ENCODE data around the gene UNC5C. TPM values are rescaled to one million over a fixed set of nuclear protein-coding genes. Genes with fewer than 3 reads are reported as not detected.
A peak's percentile ranks its signal among the peaks of the same experiment; 100 is the strongest.

Gene UNC5C
- polyA plus RNA-seq, 1 donor from 2014 or later: not detected

DNA sequence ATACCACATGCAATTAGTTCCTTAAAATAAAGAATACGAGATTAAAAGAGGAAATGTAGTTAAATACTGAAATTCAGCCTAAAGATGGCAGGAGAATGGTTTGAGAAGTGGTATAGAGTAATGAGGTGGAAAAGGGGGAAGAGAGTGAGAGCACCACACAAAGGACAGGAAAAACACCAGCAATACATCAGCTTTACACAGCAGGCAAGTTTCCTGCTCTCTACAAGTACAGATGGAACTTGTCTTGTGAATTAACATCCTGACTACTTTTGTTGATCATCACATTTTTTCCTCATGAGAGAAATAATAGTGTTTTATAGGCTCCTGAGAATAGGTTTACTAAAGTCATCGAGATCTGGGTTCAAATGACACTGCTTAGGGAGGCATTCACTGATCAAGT, 2.9 kb upstream of the UNC5C start:
- Mint-ChIP-seq H3K4me3 (no peak overlapping the region), H3K4me1 (peaks cover 0 to 2% (median 0%) of the 10 kb centered on the region in 3 donors), H3K27ac (no peak overlapping the region), H3K36me3 (no peaks in the 10 kb centered on the region), H3K27me3 (peaks cover 27% of the 10 kb centered on the region), H3K9me3 (peaks cover 0 to 1% (median 0%) of the 10 kb centered on the region in 3 donors)

- Mint-ChIP-seq H3K36me3 (no peaks in the 10 kb centered on the region), H3K4me3 (peak overlapping the region in 2 of 4 donors; percentile 2 to 33), H3K27ac (no peak overlapping the region), H3K27me3 (peaks cover 29% of the 10 kb centered on the region), H3K9me3 (peaks cover 0 to 1% (median 0%) of the 10 kb centered on the region in 3 donors), H3K4me1 (peaks cover 0 to 2% (median 0%) of the 10 kb centered on the region in 3 donors)
These were observed 1.6 kb upstream of the UNC5C start for GRCh38 chr4:95550115-95550987.

- Mint-ChIP-seq H3K27me3 (peaks cover 29% of the 10 kb centered on the region), H3K27ac (no peak overlapping the region), H3K36me3 (no peaks in the 10 kb centered on the region), H3K9me3 (peaks cover 0 to under 1% (median 0%) of the 10 kb centered on the region in 3 donors), H3K4me3 (peak overlapping the region in 2 of 4 donors; percentile 2 to 33), H3K4me1 (peaks cover 0 to 2% (median 0%) of the 10 kb centered on the region in 3 donors)
These were observed 707 bp upstream of the UNC5C start for GRCh38 chr4:95549246-95550114.

DNA sequence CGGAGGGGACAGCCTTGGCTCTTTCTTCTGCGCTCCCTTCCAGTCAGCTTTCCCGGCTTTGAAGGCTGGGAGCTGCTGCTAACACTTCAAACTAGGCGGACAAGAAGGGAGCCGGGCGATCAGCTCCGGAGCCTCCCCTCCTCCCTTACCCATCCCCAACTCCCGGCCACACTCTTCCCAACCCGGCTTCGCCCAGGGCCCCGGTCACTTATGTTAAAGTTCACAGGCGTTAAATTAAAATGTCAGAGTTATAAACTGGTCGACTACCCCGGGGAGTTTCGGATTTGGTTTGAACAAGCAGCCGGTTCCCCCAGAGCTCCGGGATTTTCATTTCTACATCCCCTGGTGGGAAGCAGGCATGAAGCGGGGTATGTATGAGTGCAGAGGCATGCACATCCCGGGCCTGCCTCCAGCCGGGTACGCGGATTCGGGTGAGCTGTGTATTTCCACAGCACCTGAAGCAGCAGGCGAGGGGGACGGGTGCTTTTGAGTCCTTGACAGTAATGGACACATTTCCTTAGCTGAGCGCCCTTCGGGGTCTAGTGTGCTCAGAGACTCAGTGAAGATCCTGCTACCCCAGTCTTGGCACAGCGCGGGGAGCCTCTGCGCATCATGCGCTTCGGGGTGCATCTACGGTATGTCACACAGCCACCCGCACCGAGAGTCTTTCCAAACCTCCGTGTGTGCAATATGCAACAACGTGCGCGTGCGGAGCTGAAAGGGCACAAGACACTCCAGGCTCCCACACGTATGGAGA, 880 bp downstream of the UNC5C start:
- no peaks in the 10 kb centered on the region for H3K36me3 Mint-ChIP-seq
- H3K4me1 Mint-ChIP-seq: peaks cover 0 to 2% (median 0%) of the 10 kb centered on the region in 3 donors
- H3K27me3 Mint-ChIP-seq: peaks cover 29% of the 10 kb centered on the region
- H3K27ac Mint-ChIP-seq: no peak overlapping the region
- peak overlapping the region in 1 of 4 donors; percentile 58 for H3K4me3 Mint-ChIP-seq
- H3K9me3 Mint-ChIP-seq: no peaks in the 10 kb centered on the region

DNA sequence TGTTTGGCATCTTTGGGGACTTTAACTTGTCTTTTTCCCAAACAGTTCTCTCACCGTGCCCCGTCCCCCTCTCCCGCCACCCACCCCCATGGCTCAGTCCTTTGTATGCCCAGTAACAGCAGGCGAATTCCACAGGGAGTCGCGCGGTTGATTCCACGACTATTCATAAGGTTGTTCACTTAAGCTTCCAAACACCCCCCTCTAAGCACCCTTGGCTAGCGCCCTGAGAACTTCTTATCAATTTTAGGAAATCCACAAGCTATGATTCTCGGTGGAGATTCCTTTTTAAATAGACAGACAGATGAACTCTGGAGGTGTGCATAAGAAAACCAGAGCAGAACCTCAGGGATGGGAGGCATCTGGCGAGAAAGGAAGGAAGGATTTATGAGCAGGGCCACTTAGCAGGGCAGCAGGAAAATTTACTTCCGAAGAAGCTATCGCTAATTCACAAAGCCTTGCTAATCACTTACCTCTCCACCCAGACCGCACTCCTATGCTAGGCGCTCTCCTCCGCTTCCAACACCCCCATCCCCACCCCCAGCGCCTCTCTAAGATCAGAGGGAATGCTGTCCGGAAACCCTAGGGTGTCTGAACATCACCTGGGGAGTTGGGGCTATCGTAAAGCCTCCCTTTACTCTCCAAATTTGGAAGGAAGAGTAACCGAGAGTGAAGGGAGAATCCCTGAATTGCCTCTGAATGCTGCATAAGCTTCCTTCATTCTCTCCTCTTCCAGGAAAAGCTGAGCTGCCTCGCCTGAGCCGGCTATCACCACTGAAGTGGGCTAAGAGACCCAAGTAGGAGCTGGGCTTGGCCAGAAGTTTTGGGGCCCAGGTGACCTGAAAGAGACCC, 1.7 kb downstream of the UNC5C start:
- H3K4me3 Mint-ChIP-seq: no peak overlapping the region
- H3K36me3 Mint-ChIP-seq: no peaks in the 10 kb centered on the region
- H3K9me3 Mint-ChIP-seq: no peaks in the 10 kb centered on the region
- H3K4me1 Mint-ChIP-seq: peaks cover 0 to 2% (median 0%) of the 10 kb centered on the region in 3 donors
- H3K27me3 Mint-ChIP-seq: peaks cover 29% of the 10 kb centered on the region
- no peak overlapping the region for H3K27ac Mint-ChIP-seq

DNA sequence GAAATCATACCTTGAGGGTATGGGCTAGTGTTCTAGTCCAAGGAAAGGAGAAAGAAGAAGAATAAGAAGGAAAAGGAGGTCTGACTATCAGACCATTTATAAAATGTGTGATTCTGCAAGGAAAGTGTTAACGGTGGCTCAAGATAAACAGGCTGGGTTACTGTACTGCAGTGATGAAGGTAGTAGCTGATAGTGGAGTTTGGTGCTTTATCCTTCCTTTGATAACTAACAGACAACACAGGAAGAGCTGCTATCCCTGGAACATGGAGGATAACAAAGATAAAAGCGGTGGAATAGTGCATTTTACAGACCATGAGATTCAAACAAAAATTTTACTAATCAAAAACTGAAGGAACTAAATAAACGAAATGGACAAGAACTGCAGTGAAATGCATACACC, 2.6 kb downstream of the UNC5C start:
- Mint-ChIP-seq H3K27me3 (peaks cover 29% of the 10 kb centered on the region), H3K4me1 (peaks cover 0 to 2% (median 0%) of the 10 kb centered on the region in 3 donors)

DNA sequence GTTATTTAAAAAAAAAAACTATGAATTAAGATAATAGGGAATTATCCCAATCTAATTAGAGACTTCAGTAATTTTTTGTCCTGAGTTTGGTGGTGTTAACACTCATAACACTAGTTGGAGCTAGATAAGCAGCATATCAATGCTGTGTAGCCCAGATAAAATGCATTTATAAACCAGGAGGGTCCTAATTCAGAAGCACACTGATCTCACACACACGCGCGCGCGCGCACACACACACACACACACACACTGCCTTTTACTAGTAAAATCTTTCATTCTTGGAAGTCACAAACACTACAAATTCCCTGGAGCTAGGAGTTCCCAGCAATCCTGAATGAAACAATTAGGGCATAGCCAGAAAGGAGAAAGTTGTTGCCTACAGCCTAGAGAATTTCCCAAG, 3.2 kb downstream of the UNC5C start:
- peaks cover 28% of the 10 kb centered on the region for H3K27me3 Mint-ChIP-seq

More for the DNA sequence above, 2.6 kb downstream of the UNC5C start:
- H3K36me3 Mint-ChIP-seq: no peaks in the 10 kb centered on the region
- no peak overlapping the region for H3K27ac Mint-ChIP-seq
- H3K9me3 Mint-ChIP-seq: no peaks in the 10 kb centered on the region
- H3K4me3 Mint-ChIP-seq: no peak overlapping the region

DNA sequence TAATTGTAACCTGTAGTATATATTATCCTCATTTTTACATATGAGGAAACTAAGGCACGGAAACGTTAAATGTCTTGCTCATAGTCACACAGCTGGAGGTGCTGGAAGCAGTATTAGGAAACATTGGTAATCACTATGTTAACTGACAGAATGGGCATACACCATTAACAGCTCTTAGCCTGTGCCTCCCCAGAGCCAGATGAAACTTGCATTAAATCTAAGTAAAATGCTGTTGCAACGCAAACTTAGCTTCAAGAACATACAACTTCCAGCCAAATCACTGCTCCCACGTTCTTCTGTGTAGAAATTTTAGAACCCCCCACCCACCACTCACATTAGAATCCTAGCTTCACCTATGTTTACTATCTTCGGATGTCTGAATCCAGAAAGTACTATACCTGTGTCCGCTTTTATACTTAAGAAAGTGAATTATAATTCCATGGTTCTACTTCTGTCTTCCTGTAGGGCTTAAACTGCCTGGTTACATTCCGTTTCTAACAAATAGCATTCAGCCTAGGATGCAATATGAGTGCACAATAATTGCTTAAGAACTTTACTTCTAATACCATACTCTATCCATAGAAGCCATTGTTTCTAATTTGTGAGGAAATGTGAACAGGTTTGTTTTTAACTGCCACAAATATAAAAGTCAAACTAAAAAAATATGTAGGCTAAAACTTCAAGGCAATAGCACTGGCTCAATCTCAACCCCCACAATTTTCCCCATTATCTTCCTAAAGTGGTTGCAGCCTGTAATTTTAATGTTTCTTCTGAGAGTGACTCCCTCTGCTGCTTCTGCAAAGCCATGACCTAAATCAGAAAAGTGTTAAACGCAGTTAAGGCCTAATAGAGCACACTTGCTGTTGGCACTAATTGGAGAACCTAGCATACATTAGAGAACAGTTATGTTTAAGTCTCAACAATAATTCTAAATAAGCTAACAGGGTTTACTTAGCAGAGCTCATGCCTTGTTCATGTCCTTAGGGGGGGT, 4.4 kb downstream of the UNC5C start:
- H3K27me3 Mint-ChIP-seq: peaks cover 18% of the 10 kb centered on the region
- no peaks in the 10 kb centered on the region for H3K4me1 Mint-ChIP-seq
- no peaks in the 10 kb centered on the region for H3K36me3 Mint-ChIP-seq
- H3K9me3 Mint-ChIP-seq: no peaks in the 10 kb centered on the region
- no peak overlapping the region for H3K27ac Mint-ChIP-seq
- H3K4me3 Mint-ChIP-seq: no peak overlapping the region

More for the DNA sequence above, 3.2 kb downstream of the UNC5C start:
- H3K4me1 Mint-ChIP-seq: peaks cover 0 to 2% (median 0%) of the 10 kb centered on the region in 3 donors
- H3K36me3 Mint-ChIP-seq: no peaks in the 10 kb centered on the region
- no peak overlapping the region for H3K27ac Mint-ChIP-seq
- no peak overlapping the region for H3K4me3 Mint-ChIP-seq
- H3K9me3 Mint-ChIP-seq: no peaks in the 10 kb centered on the region

- H3K9me3 Mint-ChIP-seq: no peaks in the 10 kb centered on the region
- no peak overlapping the region for H3K4me3 Mint-ChIP-seq
- no peaks in the 10 kb centered on the region for H3K4me1 Mint-ChIP-seq
- H3K27ac Mint-ChIP-seq: no peak overlapping the region
- H3K36me3 Mint-ChIP-seq: no peaks in the 10 kb centered on the region
- H3K27me3 Mint-ChIP-seq: peaks cover 6% of the 10 kb centered on the region
These were observed 6.7 kb downstream of the UNC5C start for GRCh38 chr4:95541889-95542607.

- peaks cover 1% of the 10 kb centered on the region for H3K27me3 Mint-ChIP-seq
- H3K9me3 Mint-ChIP-seq: no peaks in the 10 kb centered on the region
- H3K4me1 Mint-ChIP-seq: no peaks in the 10 kb centered on the region
- no peak overlapping the region for H3K27ac Mint-ChIP-seq
- H3K4me3 Mint-ChIP-seq: no peak overlapping the region
- no peaks in the 10 kb centered on the region for H3K36me3 Mint-ChIP-seq
These were observed 7.7 kb downstream of the UNC5C start for GRCh38 chr4:95541094-95541493.

DNA sequence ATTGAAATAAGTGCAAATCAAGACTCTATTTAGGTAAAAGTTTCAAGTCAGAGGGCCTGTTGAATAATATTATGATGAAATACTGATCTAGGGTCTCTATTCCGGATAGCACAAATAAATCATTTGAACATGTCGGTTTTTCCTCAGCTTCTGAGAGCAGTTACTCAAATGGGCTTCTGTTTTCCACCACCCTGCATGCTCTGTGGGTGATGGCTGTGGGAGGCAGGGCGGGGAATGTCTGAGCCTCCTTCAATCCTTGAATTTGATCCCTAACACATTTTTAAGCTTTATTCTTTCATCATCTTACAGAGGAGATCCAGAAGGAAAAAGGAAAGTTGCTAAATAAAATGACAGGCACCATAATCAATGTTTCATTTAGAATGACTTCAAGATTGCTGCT, 8.5 kb downstream of the UNC5C start:
- Mint-ChIP-seq H3K27me3 (no peaks in the 10 kb centered on the region), H3K9me3 (no peaks in the 10 kb centered on the region), H3K4me3 (no peak overlapping the region), H3K36me3 (no peaks in the 10 kb centered on the region), H3K27ac (no peak overlapping the region), H3K4me1 (no peaks in the 10 kb centered on the region)

DNA sequence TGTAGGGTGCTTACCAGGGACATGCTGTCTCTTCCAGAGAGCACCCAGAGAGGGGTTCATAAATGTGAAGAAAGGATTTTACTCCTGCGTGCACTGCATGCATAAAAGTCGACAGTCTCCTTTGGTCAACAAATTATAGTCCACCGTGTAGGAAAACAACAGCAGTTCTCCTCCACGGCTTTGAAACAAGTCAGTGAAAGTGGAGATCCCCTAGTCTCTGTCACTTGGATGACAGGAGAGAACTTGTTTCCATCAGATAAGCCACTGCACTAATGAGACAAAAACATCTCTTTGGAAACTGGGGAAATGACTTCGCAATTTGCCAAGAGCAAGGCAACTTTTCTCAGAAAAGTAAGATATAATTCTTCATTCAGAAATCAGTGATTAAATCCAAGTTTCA, 9.7 kb downstream of the UNC5C start:
- Mint-ChIP-seq H3K4me3 (no peak overlapping the region), H3K36me3 (no peaks in the 10 kb centered on the region), H3K27ac (no peak overlapping the region), H3K9me3 (no peaks in the 10 kb centered on the region), H3K4me1 (no peaks in the 10 kb centered on the region), H3K27me3 (no peaks in the 10 kb centered on the region)
